Hematopoietic multipotent progenitor cell treated with erythropoietin and hydrocortisone succinate and interleukin-3 and kit ligand, for 6 days (in vitro differentiated cells): ENCODE results near the gene CNTN5.
"Not testable (repeated sequence)": the region's sequence is repeated elsewhere in the genome, so short reads cannot be mapped to it uniquely, and the experiment has no call there.

ENCODE experiments used
- DNase-seq: peaks from one replicate; pipeline ENCODE4 v3.0.0-alpha.2; 2015

CNTN5 gene

DNA sequence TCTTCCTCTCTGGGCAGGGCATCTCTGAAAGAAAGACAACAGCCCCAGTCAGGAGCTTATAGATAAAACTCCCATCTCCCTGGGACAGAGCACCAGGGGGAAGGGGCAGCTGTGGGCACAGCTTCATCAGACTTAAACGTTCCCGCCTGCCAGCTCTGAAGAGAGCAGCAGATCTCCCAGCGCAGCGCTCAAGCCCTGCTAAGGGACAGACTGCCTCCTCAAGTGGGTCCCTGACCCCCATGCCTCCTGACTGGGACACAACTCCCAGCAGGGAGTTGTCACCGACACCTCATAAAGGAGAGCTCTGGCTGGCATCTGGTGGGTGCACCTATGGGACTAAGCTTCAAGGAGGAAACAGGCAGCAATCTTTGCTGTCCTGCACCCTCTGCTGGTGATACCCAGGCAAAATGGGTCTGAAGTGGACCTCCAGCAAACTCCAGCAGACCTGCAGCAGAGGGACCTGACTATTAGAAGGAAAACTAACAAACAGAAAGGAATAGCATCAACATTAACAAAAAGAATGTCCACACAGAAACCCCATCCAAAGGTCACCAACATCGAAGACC is 1236.6 kb downstream of the CNTN5 start:
- not testable (repeated sequence) for DNase-seq

DNA sequence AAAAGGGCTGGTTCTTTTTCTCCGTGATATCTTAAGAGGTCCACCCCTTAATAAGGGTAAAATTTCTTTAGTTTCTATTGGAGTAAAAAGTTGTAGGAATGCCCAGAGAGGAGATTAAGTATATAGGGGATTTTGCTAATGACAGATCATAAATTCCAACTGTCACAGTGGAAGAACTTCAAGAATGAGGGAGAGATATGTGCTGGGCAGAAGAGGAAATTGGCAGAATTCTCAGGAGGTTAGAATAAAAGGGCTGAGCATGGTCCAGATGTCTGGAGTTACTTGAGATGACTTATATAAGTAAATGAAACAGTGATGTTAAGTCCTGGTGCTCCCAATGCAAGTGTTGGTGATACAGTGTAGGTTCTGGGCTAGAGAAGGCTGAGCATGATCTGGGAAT is 1248.8 kb downstream of the CNTN5 start:
- DNase-seq, result no peak

DNA sequence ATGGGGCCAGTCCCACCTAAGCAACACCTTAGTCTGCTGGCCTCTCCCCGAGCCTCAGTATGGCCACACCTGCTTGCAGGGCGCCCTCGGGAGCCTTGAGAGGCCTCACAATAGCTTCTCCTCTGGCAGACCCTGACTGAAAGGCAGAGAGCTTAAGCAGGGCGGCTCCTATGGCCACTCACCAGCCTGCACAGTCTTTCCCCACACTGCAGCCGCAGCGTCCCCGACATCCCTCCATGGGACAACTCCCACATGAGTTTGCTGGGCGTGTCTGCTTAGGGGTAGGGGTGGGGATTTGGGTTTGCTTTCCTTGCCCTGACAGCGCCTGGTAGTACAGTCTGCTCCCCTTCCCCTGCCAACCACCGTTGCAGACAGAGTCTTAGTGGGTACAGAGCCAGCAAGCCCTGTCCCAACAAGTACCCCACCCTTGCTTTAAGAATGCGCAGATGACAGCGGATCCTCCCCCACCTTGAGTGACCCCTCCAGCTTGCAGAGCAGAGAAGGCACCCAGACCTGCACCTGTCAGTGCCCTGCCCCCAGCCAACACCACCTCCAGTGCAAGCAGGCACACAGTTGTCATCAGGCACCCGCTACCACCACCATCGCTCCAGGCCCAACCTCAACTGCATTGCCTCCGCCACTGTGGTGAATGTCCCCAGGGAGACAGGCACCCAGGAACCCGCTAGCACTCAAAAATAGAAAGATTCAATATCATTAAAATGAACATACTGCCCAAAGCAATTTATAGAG is 1252.5 kb downstream of the CNTN5 start:
- no peak for DNase-seq

DNA sequence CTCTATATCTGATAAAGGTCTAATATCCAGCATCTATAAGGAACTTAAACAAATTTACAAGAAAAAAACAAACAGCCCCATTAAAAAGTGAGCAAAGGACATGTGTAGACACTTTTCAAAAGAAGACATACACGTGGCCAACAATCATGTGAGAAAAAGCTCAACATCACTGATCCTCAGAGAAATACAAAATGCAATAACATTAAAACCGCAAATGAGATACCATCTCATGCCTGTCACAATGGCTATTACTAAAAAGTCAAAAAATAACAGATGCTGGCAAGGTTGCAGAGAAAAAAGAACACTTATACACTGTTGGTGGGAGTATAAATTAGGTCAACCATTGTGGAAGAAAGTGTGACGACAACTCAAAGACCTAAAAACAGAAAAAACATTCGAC is 1253.7 kb downstream of the CNTN5 start:
- not testable (repeated sequence) for DNase-seq

DNA sequence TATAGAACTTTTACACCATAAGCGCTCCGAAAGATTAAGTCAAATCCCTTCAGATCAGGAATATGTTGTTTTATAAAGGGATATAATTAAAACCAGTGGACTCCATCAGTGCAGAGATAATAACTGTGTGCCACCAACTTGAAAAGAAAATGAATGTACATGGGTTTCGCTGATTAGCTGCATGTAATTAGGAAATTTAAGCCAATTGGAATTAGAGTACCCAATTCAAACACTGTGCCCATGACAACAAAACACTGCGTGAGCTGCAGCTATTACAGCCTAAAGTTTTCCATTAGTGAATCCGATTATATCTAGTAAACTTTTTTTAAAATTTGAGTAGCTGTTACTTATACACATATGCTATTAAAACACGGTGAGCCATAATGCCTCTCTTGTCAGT is 1274.0 kb downstream of the CNTN5 start:
- no peak for DNase-seq

DNA sequence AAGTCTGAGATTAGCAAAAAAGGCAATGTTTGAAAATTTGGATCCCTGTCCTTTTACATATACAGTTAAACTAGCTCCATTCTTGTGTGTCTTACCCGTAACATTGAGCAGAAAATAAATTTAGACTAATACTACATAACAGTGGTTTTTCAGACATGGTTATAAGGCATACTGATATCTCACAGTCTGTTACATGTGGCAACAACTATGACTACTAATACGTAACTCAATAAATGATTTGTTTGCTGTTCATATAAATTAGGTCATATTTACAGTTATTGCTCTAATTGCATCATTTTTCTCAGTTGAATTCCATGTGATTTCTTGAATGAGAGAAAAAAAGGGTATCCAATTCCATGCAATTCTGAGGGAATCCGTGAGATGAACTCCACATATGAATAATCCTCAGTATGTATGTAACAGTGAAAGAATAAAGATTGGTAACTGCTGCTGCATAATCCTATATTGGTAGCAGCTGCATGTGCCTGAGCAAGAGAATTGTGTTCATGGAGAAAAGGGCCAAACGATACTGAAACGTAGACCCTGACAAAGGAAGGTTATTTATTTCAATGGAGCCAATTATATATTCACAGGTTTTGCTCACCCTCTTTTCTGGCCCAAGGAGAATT is 1275.4 kb downstream of the CNTN5 start:
- no peak for DNase-seq

DNA sequence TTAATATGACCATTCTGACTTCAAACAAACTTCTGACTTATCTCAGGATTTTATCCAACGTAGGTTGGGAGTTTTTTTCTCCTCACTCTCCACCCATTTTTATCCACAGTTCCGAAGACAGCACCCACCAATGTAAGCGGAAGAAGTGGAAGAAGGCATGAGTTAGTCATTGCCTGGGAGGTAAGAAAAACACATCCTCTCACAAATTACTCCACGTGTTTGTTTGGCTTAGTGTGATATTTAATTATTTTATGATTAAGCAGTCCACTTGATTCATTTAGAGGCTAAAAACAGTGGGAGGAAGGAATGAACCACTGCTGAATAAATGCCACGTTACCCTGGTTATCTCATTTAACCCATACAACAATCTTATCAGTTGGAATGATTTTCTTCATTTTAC is 1276.8 kb downstream of the CNTN5 start:
- DNase-seq, result no peak

DNA sequence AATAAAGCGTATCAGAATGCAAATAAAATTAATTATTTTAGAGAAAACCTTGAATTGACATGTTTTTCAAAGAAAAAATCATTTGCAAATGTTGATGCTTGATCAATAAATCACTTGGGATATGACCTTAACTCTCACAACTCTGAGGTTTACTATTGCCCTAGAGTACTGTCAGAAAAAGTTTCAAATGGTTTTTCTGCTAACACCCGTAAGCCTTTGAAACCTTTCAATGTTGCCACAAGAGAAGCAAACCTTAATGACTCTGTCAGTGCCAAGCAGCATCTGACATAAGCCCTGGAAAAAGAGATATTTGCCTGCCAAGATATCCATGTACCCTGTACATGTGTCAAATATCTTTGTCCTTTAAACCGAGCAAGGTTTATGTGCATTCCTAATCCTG is 1282.1 kb downstream of the CNTN5 start:
- no peak for DNase-seq

DNA sequence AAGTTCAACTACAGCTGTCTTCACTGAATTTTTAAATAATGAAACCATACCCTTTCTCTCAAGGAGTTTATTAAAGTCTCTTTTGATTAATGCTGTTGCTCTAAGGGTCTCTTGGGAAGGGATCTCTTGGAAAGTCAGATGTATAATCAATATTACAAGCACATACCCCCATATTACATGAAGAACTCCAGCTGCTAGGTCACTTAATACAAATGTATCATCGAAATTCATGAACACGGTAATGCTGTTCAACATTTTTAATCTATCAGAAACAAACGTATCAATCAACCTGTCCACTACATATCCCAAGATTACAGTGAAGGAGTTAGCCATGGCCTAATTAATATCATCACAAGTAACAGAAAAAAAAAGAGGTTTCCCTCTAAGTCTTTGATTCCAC is 1283.1 kb downstream of the CNTN5 start:
- DNase-seq, result no peak

DNA sequence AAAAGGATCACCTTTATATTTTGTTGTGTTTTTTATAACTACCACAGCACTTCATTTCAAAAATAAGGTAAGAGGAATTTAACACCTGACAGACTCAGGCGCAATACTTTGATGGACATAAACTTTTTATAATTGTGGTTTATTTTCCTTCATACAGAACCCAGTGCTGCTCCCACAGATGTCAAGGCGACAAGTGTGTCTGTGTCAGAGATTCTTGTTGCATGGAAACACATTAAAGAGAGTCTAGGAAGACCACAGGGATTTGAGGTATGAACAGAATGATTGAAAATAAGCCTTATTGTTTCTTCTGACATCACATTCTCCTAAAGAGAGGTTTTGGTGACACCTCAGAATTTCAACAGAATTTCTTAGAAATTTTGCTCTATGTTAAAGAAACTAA is 1287.5 kb downstream of the CNTN5 start:
- DNase-seq, result no peak

DNA sequence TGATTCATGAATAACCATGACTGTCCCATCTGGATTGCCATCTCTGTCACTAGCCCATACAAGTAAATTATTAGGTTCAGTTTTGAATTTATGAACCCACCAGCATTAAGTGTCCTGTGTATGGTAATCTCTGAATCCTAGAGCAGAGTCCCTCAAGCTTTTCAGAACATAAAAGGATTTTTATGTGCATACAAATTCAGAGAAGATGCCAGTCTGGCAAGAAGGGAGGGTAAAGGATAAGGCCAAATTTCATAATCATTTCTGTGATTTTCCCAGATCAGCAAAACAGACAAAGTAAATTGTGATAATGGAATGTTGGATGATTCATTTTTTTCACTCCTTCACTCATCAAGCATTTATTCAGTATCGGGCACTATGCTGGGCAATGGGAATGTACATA is 1295.2 kb downstream of the CNTN5 start:
- DNase-seq, result no peak

DNA sequence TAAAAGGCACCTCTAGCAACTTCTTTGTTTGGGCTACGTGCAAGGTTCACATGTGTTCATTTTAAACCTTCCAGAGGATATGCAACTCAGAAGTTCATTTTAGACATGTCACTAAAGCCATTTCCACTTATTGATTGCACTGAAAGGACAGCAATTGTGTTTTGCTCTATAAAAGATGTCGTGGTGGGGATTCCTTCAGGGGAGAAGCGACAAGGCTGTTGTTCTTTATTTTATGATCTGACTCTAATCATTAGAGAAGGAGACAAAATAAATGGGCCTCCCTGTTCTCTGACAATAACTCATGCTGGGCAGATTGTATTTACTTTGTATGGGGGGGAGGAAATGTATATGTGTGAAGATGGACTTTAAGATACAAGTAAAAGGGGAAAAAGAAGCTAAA is 1296.2 kb downstream of the CNTN5 start:
- no peak for DNase-seq

DNA sequence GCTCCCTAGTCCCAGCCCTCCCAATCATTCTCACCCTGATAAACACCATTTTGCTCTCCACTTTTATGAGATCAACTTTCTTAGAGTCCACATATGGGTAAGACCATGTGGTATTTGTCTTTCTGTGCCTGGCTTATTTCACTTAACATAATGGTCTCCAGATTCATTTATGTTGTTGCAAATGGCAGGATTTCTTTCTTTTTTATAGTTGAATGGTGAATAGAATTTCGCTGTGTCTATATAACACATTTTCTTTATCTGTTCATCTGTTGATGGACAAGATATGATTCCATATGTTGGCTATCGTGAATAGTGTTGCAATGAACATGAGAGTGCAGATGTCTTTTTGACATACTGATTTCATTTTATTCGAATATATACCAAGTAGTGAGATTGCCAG is 1298.9 kb downstream of the CNTN5 start:
- DNase-seq, result no peak

DNA sequence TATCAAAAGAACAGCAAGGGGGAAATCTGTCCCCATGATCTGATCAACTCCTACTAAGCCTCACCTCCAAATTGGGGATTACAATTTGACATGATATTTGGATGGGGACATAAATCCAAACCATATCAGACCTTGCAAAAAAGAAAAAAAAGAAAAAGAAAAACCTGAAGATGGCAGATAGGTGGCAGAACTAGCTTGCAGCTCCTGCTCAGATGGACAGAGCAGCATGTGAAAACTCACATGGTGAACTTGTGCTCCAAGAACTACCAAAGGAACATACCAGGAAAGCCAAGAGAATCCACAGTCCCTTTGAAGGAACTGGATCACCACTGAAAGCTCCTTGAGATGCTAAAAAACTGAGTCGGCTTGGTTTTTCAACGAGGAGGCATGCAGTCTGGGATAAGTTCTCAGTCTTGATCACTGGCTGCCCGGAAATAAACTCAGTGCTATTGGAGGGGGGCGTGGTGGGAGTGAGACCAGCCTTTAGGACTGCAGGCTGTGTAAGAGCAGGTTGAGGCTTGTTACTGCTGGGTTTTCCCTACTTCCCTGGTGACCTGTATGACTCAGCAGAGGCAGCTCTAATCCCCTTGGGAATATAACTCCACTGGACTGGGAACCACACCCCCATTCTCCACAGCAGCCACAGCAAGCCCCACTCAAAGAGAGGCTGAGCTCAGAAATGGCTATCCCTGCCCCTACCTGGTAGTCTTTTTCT is 1308.0 kb downstream of the CNTN5 start:
- DNase-seq, result no peak

DNA sequence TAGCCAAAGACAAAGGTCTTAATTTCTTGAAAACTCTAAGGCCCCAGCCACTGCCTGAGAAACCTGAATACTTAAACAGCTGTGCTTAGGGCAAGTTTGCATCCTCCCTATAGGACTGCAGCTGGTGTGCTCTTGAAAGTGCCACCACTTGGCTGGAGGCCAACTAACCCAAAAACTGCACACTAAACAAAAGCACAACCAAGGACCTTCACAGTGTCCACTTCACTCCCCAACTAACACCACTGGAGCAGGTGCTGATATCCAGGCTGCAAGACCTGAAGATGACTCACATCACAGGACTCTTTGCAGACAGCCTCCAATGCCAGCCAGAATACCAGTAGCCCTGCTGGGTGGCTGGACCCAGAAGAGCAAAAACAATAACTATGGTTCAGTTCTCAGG is 1308.6 kb downstream of the CNTN5 start:
- no peak for DNase-seq

DNA sequence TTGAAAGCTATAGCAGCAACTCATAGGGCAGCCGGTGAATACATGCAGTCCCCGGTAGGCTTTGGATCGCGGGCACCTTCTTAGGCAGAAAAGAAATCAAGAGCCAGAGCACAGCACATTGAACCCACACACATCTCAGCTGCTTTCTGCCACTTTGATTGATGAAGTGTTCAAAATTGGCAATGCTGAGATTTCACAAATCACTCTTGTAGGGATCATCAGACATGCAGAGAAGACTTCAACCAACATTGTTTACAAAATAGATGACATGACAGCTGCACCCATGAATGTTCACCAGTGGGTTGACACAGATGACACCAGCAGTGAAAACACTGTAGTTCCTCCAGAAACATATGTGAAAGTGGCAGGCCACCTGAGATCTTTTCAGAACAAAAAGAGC is 1316.1 kb downstream of the CNTN5 start:
- no peak for DNase-seq

DNA sequence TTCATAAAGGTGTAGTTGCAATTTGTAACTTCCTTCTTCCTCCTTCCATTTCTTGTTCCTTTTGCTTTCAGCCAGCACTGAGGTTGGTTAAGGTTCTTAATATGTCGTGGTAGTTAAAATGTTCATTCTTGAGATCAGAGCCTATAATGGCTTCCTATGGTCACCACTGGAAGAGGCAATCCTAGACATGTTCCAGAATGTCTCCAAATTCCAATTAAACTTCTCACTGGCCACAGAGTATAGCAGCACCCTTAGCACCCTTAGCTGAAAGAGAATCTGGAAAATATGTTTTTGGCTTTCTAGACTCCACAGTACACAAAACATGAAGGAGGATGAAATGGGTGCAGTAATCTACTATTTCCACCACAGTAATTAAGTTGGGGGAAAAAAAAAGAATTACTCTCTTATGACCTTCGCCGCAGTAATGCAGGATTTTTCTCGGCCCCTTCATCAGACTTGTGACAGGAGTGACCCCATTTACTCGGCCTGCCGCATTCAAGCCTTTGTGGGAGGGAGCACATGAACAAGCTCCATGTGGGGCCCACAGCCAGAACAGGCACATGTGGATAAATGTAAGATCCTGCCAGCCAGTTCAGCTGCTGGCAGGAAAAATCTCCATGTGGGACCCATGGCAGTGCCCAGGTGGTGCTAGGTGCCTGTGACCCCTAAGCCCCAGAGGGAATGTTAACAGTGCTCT is 1317.5 kb downstream of the CNTN5 start:
- DNase-seq, result no peak

DNA sequence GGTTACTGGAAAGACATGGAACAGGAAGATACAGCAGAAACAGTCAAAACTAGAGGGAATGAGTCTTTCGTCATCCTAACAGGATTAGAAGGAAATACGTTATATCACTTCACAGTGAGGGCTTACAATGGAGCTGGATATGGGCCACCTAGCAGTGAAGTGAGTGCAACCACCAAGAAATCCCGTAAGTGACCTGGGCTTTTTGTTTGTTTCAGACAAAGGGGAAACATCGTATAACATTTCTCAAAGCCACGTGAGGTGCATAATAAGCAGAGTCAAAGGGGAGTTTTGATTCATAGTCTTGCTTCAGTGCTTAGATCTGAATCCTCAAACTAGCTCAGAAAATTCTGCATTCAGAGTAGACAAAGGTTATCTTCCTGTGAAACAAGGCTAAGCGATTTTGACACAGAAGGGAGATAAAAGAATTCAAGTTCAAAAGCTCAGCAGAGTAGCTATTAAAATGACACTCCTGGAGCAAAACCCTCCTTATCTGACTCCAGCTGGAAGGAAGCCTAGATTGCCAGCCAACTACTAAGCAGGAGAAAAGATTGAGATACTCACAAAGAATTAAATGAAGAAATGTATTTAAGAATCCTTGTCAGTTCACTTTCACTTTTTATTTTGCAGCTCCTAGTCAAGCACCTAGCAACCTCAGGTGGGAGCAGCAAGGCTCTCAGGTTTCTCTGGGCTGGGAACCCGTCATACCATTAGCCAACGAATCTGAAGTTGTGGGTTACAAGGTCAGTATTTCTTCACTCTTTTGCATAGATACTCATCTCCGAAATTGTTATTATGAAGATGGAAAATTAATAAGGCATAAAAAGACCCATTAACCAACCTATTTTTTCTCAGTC is 1319.9 kb downstream of the CNTN5 start:
- no peak for DNase-seq

DNA sequence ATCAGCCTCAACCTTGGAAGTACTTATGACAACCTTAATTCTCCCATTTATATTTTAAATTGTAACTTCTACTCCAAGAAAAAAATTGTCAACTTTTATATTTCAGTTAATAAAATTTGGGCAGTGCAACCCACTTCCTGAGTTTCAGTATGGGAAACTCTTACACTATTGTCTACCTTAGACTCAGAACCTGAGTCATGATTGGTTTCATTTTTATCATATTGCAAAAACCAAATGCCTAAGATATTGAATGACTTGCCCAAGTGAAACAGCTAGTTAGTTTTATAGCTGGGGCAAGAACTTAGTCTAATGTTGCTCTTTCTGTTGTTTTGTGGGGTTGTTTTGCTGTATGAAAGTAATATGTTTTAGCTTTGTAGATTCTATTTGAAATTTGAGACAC is 1332.3 kb downstream of the CNTN5 start:
- no peak for DNase-seq

DNA sequence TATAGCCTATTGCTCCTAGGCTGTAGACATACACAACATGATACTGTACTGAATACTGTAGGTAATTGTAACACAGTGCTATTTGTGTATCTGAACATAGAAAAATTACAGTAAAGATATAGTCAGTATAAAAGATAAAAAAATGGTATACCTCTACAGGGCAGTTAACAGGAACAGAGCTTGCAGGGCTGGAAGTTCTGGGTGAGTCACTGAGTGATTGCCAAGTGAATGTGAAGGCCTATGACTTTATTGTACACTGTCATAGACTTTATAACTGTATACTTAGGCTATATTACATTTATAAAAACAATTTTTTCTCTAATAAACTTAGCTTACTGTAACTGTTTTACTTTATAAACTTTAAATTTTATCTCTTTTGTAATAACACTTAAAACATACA is 1334.0 kb downstream of the CNTN5 start:
- DNase-seq, result no peak

DNA sequence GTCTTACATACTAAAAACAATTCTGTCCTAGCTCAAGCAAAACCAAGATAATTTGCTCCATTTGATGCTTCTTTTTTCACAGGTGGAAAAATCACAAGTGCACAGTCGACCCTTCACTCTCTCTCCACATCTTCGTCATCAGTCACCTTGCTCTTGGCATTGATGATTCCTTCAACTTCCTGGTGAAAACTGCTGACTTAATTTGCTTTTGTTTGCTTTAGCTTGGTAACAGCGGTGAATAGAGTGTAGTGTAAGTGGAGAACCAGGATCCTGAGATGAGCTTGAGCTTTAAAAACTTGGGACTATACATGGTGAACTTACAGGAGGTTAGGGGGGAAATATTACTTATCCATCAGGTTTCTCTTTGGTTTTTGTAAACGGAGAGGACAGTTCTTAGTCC is 1335.3 kb downstream of the CNTN5 start:
- DNase-seq, result no peak

DNA sequence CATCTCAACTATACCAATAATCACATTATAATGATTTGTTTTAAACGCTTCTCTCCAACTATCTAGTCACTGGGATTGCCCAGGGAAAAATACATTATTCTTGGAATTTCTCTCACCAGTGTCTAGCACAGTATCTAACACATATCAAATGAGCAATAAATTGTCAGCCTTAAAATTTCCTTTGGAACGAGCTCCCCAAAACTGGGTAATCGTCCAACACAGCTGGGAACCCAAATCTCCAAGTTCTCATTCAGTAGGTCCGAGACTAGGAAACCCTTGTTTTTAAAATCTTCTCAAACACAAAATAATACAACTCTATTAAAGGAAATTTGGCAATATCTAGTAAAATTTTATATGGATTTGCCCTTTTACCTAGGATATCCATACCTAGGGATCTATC is 1338.5 kb downstream of the CNTN5 start:
- no peak for DNase-seq
